ENCODE data around the gene RNASE7.
A peak's percentile ranks its signal among the peaks of the same experiment; 100 is the strongest.

RNASE7 gene

GRCh38 chr14:21050597-21050996 lies 8.4 kb downstream of the RNASE7 start:
- no peak overlapping the region for H3K27ac Mint-ChIP-seq
- no peak overlapping the region for H3K4me3 Mint-ChIP-seq
- H3K27me3 Mint-ChIP-seq (ENCODE audit: low read depth), result no peaks in the 10 kb centered on the region
- H3K36me3 Mint-ChIP-seq (ENCODE audit: low read depth), result no peaks in the 10 kb centered on the region
- H3K9me3 Mint-ChIP-seq, result no peaks in the 10 kb centered on the region
- TF ChIP-seq CTCF (IDR thresholded peaks at IDR 0.05; ENCODE audit: unreplicated experiment in 3 of 3), result no peak
- H3K4me1 Mint-ChIP-seq, result peaks cover 12% of the 10 kb centered on the region

GRCh38 chr14:21053184-21054122 lies 11.3 kb downstream of the RNASE7 start:
- Mint-ChIP-seq H3K4me3 (no peak overlapping the region), H3K9me3 (no peaks in the 10 kb centered on the region), H3K27ac (peak overlapping the region; percentile 59 to 82 (median 71)), H3K27me3 (ENCODE audit: low read depth) (no peaks in the 10 kb centered on the region), H3K4me1 (peaks cover 15% of the 10 kb centered on the region), H3K36me3 (ENCODE audit: low read depth) (no peaks in the 10 kb centered on the region)
- TF ChIP-seq CTCF (IDR thresholded peaks at IDR 0.05; ENCODE audit: unreplicated experiment in 3 of 3), result no peak

- Mint-ChIP-seq H3K36me3 (ENCODE audit: low read depth) (no peaks in the 10 kb centered on the region), H3K4me3 (no peak overlapping the region)
These were observed 12.1 kb downstream of the RNASE7 start for GRCh38 chr14:21054123-21054767.

GRCh38 chr14:21054768-21055145 lies 12.6 kb downstream of the RNASE7 start:
- H3K9me3 Mint-ChIP-seq, result no peaks in the 10 kb centered on the region
- H3K4me3 Mint-ChIP-seq, result no peak overlapping the region
- peaks cover 18% of the 10 kb centered on the region for H3K4me1 Mint-ChIP-seq
- no peaks in the 10 kb centered on the region for H3K27me3 Mint-ChIP-seq (ENCODE audit: low read depth)
- H3K27ac Mint-ChIP-seq, result peak overlapping the region in 1 of 3 experiments; percentile 37
- no peak for TF ChIP-seq CTCF (IDR thresholded peaks at IDR 0.05; ENCODE audit: unreplicated experiment in 3 of 3)
- H3K36me3 Mint-ChIP-seq (ENCODE audit: low read depth), result no peaks in the 10 kb centered on the region

More at GRCh38 chr14:21054123-21054767, 12.1 kb downstream of the RNASE7 start:
- H3K9me3 Mint-ChIP-seq, result no peaks in the 10 kb centered on the region
- H3K27ac Mint-ChIP-seq, result peak overlapping the region; percentile 59 to 82 (median 71)
- no peaks in the 10 kb centered on the region for H3K27me3 Mint-ChIP-seq (ENCODE audit: low read depth)
- peaks cover 16% of the 10 kb centered on the region for H3K4me1 Mint-ChIP-seq
- TF ChIP-seq CTCF (IDR thresholded peaks at IDR 0.05; ENCODE audit: unreplicated experiment in 3 of 3), result no peak

GRCh38 chr14:21055432-21056117 lies 13.4 kb downstream of the RNASE7 start:
- Mint-ChIP-seq H3K27ac (peak overlapping the region; percentile 67 to 91 (median 88)), H3K4me3 (no peak overlapping the region), H3K36me3 (ENCODE audit: low read depth) (no peaks in the 10 kb centered on the region), H3K4me1 (peaks cover 22% of the 10 kb centered on the region), H3K27me3 (ENCODE audit: low read depth) (no peaks in the 10 kb centered on the region), H3K9me3 (no peaks in the 10 kb centered on the region)
- no peak for TF ChIP-seq CTCF (IDR thresholded peaks at IDR 0.05; ENCODE audit: unreplicated experiment in 3 of 3)
